Effector memory CD8-positive, alpha-beta T cell (primary cell): ENCODE data around the gene LIAS.

Experiments used
- ATAC-seq: fragments of 150-1000 bp; cut with Tn5 transposase; replicated peaks from 2 replicates; pipeline ENCODE4 v1.10.0; 2021; ENCODE audit warnings: mild to moderate bottlenecking, moderate library complexity
- DNase-seq, 3 experiments: peaks; one replicate each; pipeline ENCODE4 v3.0.0; 2021
- H3K27ac Mint-ChIP-seq, 2 donors: one replicate each; pipeline ENCODE4 v1.8.0; 2022; ENCODE audit warnings: mild to moderate bottlenecking in 2 of 2, mixed read lengths in 2 of 2, moderate library complexity in 2 of 2
- H3K27me3 Mint-ChIP-seq, 2 donors: one replicate each; pipeline ENCODE4 v1.8.0; 2022; ENCODE audit warnings: mixed read lengths in 2 of 2
- H3K36me3 Mint-ChIP-seq: one replicate; pipeline ENCODE4 v1.8.0; 2022; ENCODE audit warnings: mild to moderate bottlenecking, moderate library complexity, mixed read lengths; ENCODE audit not compliant: insufficient read depth
- H3K4me1 Mint-ChIP-seq, 2 donors: one replicate each; pipeline ENCODE4 v1.8.0; 2022; ENCODE audit warnings: low read depth in 2 of 2, mixed read lengths in 2 of 2
- H3K4me3 Mint-ChIP-seq, 2 donors: one replicate each; pipeline ENCODE4 v1.8.0; 2022; ENCODE audit warnings: mild to moderate bottlenecking in 2 of 2, mixed read lengths in 2 of 2, moderate library complexity in 2 of 2
- H3K9me3 Mint-ChIP-seq, 2 donors: one replicate each; pipeline ENCODE4 v1.8.0; 2022; ENCODE audit warnings: mixed read lengths in 2 of 2

LIAS gene

GRCh38 chr4:39521253-39521919 lies 62.5 kb downstream of the LIAS start:
- Mint-ChIP-seq H3K27me3 (no peaks in the 10 kb centered on the region), H3K4me3 (no peak overlapping the region), H3K9me3 (no peaks in the 10 kb centered on the region), H3K36me3 (peaks cover 3% of the 10 kb centered on the region), H3K4me1 (peaks cover 9 to 10% of the 10 kb centered on the region in 2 donors), H3K27ac (no peak overlapping the region)
- DNase-seq (no peak), ATAC-seq (no peak)

GRCh38 chr4:39522068-39522467 lies 63.2 kb downstream of the LIAS start:
- H3K4me3 Mint-ChIP-seq: no peak overlapping the region
- DNase-seq: no peak
- no peak for ATAC-seq
- H3K27me3 Mint-ChIP-seq: no peaks in the 10 kb centered on the region
- no peak overlapping the region for H3K27ac Mint-ChIP-seq
- peaks cover 13 to 14% of the 10 kb centered on the region in 2 donors for H3K4me1 Mint-ChIP-seq
- H3K9me3 Mint-ChIP-seq: no peaks in the 10 kb centered on the region
- peaks cover 3% of the 10 kb centered on the region for H3K36me3 Mint-ChIP-seq

DNA sequence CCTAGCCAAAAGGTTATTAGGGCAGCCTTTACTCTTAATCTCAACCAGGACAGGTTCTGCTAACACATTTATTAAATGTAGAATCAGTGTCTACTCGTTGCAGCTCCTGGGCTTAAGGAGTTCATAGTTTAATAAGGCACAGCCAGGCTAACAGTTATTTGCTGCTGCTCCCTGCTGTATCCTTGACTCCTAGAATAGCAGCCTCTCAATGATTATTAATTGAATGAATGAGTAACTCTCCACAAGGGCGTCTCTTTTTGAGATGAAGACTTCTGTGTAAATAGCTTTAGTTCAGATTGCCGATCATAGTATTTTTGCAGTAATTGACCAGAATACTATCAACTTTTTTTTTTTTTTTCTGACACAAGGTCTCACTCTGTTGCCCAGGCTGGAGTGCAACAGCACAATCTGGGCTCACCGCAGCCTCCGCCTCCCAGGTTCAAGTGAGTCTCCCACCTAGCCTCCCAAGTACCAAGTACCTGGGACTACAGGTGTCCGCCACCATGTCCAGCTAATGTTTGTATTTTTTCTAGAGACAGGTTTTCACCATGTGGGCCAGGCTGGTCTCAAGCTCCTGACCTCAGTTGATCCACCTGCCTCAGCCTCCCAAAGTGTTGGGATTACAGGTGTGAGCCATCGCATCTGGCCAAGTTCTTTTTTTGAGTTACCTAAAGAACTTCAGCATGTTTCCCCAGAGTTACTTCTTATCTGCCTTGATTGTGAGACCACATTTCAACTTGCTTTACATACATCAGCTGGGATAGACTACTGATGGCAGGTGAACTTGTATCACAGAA lies 65.5 kb downstream of the LIAS start:
- no peak overlapping the region for H3K27ac Mint-ChIP-seq
- no peak for ATAC-seq

GRCh38 chr4:39525822-39526690 lies 67.2 kb downstream of the LIAS start:
- Mint-ChIP-seq H3K4me1 (peaks cover 13 to 14% of the 10 kb centered on the region in 2 donors), H3K27me3 (no peaks in the 10 kb centered on the region), H3K27ac (peak overlapping the region; percentile 94 to 95), H3K9me3 (peaks cover under 1 to 4% of the 10 kb centered on the region in 2 donors), H3K36me3 (no peaks in the 10 kb centered on the region), H3K4me3 (peak overlapping the region; percentile 96 to 98)
- ATAC-seq (no peak), DNase-seq (no peak)

More for the DNA sequence above, 65.5 kb downstream of the LIAS start:
- no peak overlapping the region for H3K4me3 Mint-ChIP-seq
- H3K4me1 Mint-ChIP-seq: peaks cover 13 to 14% of the 10 kb centered on the region in 2 donors
- H3K9me3 Mint-ChIP-seq: no peaks in the 10 kb centered on the region
- H3K27me3 Mint-ChIP-seq: no peaks in the 10 kb centered on the region
- DNase-seq: no peak
- H3K36me3 Mint-ChIP-seq: no peaks in the 10 kb centered on the region

DNA sequence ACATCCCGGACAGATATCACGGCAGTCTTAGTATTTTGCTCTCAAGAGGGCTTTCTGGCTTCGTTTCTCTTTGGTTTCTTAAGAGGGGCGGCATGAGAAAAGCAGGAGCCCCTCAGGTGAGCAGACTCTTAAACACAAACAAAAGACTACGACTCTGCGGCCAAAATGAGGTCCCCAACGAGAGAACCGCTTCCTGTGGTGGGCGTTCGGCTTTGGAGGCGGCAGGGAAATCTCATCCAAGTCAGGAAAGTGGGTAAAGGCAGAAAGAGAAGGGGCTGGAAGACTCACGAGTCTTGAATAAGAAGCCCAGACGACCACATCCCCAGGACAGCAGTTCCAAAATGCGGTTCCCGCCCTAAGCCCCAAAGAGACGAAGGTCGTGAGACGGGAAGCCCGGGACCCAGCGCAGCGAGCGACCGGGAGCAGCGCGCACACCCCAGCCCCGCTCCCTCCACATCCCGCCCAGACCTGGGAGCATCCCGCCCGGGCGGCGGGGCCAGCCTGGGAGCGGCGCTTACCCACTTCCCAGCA lies 68.0 kb downstream of the LIAS start:
- peaks cover 5 to 7% of the 10 kb centered on the region in 2 donors for H3K9me3 Mint-ChIP-seq
- H3K27ac Mint-ChIP-seq: peak overlapping the region; percentile 94 to 95
- peak in 1 of 3 experiments; percentile 2 for DNase-seq
- no peaks in the 10 kb centered on the region for H3K27me3 Mint-ChIP-seq
- no peaks in the 10 kb centered on the region for H3K36me3 Mint-ChIP-seq
- H3K4me1 Mint-ChIP-seq: peaks cover 13 to 14% of the 10 kb centered on the region in 2 donors
- peak; percentile 12 for ATAC-seq
- H3K4me3 Mint-ChIP-seq: peak overlapping the region; percentile 96 to 98

DNA sequence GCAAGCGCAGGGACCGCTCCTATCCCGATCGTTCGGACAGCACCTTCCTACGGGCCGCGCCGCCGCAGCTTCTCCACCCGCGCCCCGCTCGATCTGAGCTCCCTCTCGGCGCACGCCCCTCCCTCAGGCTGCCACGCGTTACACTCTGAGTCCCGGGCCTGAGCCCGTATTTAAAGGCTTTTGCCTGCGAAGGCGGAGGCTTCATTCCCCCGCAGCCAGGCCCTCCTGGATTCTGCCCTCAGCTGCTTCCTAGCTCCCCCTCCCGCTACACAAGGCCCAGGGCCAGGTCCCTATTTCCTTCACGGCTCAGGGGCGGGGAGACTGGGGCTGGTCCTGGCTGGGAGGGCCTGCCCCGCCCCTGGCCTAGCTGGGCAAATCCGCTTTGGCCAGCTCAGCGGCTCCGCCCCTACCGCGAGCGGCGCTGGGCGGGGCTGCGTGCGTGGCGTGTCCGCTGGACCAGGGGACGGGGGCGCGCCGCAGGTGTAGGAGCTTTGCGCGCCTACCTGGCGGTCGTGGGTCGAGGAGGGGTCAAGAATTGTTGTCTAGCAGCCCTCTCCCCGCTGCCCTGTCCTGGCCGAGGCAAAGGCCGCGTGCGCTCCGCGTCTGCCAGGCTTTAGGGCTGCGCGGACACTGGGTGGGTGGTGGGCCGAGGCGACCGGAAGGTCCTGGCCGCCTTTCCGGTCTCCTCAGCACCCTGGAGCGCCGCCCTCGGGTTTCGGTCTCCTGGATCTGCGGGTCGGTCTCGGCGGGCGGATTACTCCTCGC lies 68.6 kb downstream of the LIAS start, which contains the start of gene UGDH:
Gene UGDH (minus strand): TSS at position 144 of the 765 bp plus-strand sequence. CDS start 5,927 bp downstream, outside the sequence.
- H3K36me3 Mint-ChIP-seq: no peaks in the 10 kb centered on the region
- peaks cover 13 to 14% of the 10 kb centered on the region in 2 donors for H3K4me1 Mint-ChIP-seq
- DNase-seq (peak; percentile 84 to 89 (median 85)), ATAC-seq (peak; percentile 97)
- peaks cover 5 to 13% of the 10 kb centered on the region in 2 donors for H3K9me3 Mint-ChIP-seq
- H3K27me3 Mint-ChIP-seq: no peaks in the 10 kb centered on the region
- H3K27ac Mint-ChIP-seq: peak within 1 kb of the TSS; percentile 94 to 95
- H3K4me3 Mint-ChIP-seq: peak within 1 kb of the TSS; percentile 96 to 98

DNA sequence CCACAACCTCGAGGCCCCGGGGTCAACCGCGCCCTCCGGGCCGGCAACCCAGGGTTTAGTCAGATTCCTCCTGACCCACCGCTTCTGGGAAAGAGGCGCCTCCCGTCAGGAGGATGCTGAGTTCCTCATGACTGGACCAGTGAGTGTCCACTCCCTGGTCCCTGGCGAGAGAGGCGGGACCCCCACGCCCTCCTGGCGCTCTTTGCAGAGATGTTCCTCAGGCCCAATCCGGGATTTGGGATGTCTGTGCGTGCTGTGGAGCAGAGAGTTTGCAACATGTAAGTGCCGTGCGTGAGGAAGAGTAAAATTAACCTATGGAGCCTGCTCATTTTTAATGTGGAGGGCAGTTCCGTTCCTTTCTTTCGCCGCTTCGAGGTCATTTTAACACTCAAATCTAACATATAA lies 69.2 kb downstream of the LIAS start:
- peak overlapping the region; percentile 74 to 94 for H3K27ac Mint-ChIP-seq
- peaks cover 5 to 16% of the 10 kb centered on the region in 2 donors for H3K9me3 Mint-ChIP-seq
- no peak for DNase-seq
- ATAC-seq: no peak
- H3K36me3 Mint-ChIP-seq: no peaks in the 10 kb centered on the region
- H3K4me3 Mint-ChIP-seq: peak overlapping the region; percentile 96 to 98
- no peaks in the 10 kb centered on the region for H3K27me3 Mint-ChIP-seq
- peaks cover 13 to 14% of the 10 kb centered on the region in 2 donors for H3K4me1 Mint-ChIP-seq
